Measurements from ENCODE around the gene MLYCD. TPM values are rescaled to one million over a fixed set of nuclear protein-coding genes. Genes with fewer than 3 reads are reported as not detected.
A peak's percentile ranks its signal among the peaks of the same experiment; 100 is the strongest.

MLYCD gene
- total RNA-seq, 2 experiments from 2014 or later, result 2.0 to 2.3 TPM

DNA sequence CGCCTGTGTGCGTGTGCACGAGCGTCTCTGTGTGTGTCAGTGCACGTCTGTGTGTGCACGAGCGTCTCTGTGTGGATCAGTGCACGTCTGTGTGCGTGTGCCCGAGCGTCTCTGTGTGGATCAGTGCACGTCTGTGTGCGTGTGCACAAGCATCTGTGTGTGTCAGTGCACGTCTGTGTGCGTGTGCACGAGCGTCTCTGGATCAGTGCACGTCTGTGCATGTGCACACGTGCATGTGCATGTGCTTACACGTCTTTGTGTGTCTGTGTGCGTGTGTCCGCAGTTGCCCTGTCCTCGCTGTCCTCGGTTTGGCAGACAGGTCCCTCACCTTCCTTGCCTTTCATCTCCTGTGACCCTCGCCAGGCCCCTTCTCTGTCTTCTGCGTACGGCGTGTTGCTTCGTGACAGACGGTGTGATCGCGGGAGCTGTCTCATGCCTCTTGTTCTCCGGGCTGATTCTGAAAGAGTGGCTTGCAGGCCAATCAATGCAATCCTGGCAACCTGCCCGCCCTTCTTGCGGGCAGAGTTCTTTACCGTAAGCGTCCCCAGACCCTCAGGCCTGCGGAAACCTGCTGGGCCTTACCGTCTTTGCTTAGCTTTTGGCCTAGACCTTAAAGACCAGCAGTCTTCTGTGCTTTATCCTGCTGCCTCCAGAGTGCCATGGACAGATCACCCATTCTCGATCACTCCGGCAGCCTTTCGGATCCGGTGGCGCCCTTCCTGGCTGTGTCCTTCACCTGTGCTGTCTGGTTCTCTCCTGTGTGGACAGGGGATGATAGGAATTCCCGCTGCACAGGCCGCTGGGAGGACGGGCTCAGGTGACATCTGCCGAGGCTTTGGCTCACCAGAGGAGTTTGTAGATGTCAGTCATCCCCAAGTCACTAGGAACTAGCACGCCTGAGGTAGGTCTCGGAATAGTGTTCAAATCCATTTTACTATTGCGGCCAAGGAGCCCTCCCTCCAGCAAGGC lies 18.5 kb downstream of the MLYCD start:
- Mint-ChIP-seq H3K36me3 (ENCODE audit: low read depth) (peaks cover 16% of the 10 kb centered on the region), H3K4me3 (no peak overlapping the region), H3K4me1 (ENCODE audit: low read depth) (no peaks in the 10 kb centered on the region), H3K27ac (no peak overlapping the region), H3K9me3 (no peaks in the 10 kb centered on the region), H3K27me3 (ENCODE audit: low read depth) (no peaks in the 10 kb centered on the region)
- intact Hi-C loops (cut with micrococcal nuclease), result no loop called here
- CTCF ChIA-PET, result no interaction called here
- DNase-seq, result no peak

DNA sequence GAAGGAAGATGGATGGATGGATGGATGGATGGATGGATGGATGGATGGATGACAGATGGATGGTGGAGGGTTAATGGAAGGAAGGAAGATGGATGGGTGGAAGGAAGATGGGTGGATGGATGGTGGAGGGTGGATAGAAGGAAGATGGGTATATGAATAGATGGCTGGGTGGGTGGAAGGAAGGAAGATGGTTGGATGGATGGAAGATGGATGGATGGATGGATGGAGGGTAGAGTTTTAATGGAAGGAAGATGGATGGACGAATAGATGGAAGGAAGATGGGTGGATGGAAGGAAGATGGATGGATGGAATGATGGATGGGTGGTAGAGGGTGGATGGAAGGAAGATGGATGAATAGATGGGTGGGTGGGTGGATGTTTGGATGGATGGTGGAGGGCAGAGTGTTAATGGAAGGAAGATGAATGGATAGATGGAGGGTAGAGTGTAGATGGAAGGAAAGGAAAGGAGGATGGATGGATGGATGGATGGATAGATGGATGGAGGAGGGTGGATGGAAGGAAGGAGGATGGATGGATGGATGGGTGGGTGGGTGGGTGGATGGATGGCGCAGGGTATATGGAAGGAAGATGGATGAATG lies 22.1 kb downstream of the MLYCD start:
- H3K36me3 Mint-ChIP-seq (ENCODE audit: low read depth), result peaks cover 10% of the 10 kb centered on the region
- no peak for DNase-seq
- H3K27ac Mint-ChIP-seq, result no peak overlapping the region
- no peaks in the 10 kb centered on the region for H3K9me3 Mint-ChIP-seq
- H3K27me3 Mint-ChIP-seq (ENCODE audit: low read depth), result no peaks in the 10 kb centered on the region
- H3K4me3 Mint-ChIP-seq, result no peak overlapping the region
- H3K4me1 Mint-ChIP-seq (ENCODE audit: low read depth), result no peaks in the 10 kb centered on the region
- intact Hi-C loops (cut with micrococcal nuclease), result no loop called here
- CTCF ChIA-PET, result no interaction called here

DNA sequence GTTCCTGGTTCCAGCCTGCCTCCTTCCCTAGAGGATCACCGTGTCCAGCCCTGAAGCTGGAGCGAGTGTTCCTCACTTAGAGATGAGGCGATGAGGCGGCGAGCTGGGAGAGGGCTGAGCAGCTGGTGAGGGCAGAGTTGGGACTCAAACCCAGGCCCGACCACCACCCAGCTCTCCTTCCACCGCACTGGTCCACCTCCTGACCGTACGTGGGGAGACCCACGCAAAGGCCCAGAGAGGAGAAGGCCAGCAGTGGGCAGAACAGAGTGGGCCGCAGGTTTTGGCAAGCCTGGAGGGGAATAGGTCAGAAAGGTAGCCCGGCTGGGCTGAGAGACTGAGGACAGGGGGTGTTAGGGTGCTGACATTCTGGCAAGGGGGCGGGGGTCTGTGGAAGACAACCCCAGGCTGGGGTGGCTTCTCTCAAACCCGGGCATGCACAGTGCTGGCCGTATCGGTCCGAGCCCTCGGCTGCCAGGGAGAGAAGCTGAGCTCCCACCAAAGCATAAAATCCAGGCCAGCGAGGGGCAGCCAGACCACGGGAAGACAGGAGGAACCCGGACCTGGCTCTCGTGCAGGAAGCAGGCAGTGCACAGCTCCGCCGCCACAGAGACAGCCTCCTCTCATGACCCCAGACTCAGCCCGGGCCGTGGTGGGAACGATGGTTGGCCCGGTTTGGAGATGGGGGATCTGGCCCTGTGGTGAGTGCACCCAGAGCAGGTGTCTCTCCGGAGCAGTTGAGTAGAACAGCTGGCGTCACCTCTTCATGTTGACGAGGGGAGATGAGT lies 24.9 kb downstream of the MLYCD start:
- H3K4me3 Mint-ChIP-seq, result no peak overlapping the region
- H3K27ac Mint-ChIP-seq, result no peak overlapping the region
- CTCF ChIA-PET, result interaction anchor here (0.9 kb wide), 1 partner anchor 142 kb away, joined by 3 read pairs; no protein-coding TSS in a partner anchor
- H3K27me3 Mint-ChIP-seq (ENCODE audit: low read depth), result no peaks in the 10 kb centered on the region
- intact Hi-C loops (cut with micrococcal nuclease), result no loop called here
- H3K36me3 Mint-ChIP-seq (ENCODE audit: low read depth), result peaks cover 6% of the 10 kb centered on the region
- no peaks in the 10 kb centered on the region for H3K9me3 Mint-ChIP-seq
- peaks cover 2% of the 10 kb centered on the region for H3K4me1 Mint-ChIP-seq (ENCODE audit: low read depth)
- no peak for DNase-seq

DNA sequence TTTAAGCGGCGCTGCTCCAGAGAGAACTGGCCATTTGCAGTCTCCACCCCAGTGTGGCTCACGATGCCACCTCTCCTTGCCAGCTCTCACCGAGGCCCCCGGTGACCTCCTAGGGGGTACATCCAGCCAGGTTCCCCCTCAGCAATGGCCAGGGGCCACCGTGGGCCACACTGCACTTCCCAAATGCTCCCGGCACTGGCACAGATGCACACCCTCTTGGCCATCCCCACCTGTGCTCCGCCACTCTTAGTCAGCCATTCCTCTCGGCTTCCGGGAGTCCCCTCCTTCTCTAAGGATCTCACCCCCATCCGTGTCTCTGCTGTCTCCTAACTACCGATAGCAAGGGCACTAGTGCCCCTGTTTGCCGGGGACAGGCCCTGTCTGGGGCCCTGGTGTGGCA lies 25.8 kb downstream of the MLYCD start:
- intact Hi-C loops (cut with micrococcal nuclease), result no loop called here
- Mint-ChIP-seq H3K4me1 (ENCODE audit: low read depth) (peaks cover 2% of the 10 kb centered on the region), H3K4me3 (no peak overlapping the region), H3K9me3 (no peaks in the 10 kb centered on the region), H3K36me3 (ENCODE audit: low read depth) (peaks cover 3% of the 10 kb centered on the region), H3K27ac (no peak overlapping the region), H3K27me3 (ENCODE audit: low read depth) (no peaks in the 10 kb centered on the region)
- no peak for DNase-seq
- CTCF ChIA-PET, result no interaction called here

DNA sequence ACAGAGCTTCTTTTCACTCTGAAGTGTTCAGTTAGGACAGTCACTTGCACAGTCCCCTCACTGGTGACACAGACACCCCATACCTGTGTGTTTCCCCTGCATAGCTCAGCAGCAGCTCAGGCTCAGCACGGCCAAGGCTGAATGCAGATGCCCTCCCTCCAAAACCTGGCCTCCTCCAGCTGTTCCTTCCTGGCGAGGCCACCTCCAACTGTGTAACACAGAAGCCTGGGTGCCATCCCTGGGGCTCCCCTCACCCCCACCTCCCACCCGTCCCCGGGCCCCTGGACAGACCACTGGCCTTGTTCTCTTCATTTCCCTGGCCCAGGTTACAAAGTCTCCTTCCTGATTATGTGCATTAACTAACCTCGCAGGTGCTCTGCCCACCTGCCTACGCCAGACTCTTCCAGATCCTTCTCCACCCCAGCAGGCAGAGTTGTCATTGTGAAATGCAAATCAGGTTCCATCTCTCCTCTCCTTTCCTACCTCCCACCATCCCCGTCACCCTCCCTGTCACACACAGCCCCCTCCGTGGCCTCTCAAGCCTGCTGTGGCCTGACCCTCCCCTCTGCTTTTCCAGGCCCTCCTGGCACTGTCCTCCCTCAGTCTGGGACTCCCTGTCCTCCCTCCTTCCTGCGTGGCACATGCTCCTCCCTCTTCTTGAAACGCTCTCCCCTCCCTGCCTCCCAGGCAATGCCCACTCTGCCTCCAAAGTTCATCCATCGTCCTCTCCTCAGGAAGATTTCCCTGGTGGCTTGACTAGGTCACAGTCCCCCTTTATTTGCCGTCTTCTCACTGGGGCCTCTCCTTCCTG lies 26.4 kb downstream of the MLYCD start:
- Mint-ChIP-seq H3K4me3 (no peak overlapping the region), H3K27me3 (ENCODE audit: low read depth) (no peaks in the 10 kb centered on the region), H3K27ac (no peak overlapping the region), H3K9me3 (no peaks in the 10 kb centered on the region), H3K4me1 (ENCODE audit: low read depth) (peaks cover 2% of the 10 kb centered on the region), H3K36me3 (ENCODE audit: low read depth) (peaks cover 1% of the 10 kb centered on the region)
- CTCF ChIA-PET, result interaction anchor here (0.7 to 2.0 kb wide), 2 partner anchors 31 to 140 kb away, joined by 3 to 9 read pairs; no protein-coding TSS in a partner anchor
- intact Hi-C loops (cut with micrococcal nuclease), result no loop called here
- no peak for DNase-seq

DNA sequence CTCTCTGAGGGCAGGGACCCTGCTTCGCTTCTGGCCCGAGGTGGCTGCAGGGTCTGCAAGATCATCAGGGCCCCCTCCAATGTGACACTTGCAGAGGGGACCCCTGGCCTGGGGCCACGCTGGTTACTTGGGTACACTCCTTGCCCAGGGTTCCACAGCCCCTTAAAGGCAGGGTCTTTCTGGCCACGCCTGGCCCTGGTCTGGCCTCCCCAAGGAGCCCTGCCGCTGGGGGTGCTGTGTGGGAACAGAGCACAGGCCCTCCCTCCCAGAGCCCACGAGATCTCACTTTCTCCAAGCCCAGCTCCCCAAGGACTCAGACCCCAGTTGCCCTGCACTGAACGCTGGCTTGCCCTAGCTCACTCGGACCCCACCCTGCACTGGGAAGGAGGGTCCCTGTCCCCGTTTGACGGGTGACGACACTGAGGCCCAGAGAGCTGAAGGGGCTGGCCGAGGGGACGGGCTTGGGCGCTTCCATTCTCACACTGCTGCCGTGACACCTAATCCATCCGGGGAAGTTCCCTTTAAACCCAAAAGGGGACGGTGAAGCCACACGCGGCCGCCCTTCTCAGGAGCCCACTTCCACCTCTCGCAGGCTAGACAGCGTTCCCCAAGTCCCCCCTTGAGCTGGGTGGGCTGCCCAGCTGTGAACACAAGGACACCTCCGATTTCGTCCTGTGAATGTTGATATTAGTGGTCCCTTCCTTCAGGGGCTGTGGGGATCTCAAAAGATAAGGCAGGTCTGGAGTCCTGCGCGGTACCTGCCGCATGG lies 27.2 kb downstream of the MLYCD start:
- H3K27ac Mint-ChIP-seq, result no peak overlapping the region
- H3K9me3 Mint-ChIP-seq, result no peaks in the 10 kb centered on the region
- CTCF ChIA-PET, result interaction anchor here (0.7 to 3.9 kb wide), 9 partner anchors 10 to 144 kb away, joined by 3 to 17 read pairs (median 3); no protein-coding TSS in a partner anchor
- no peak for DNase-seq
- H3K4me3 Mint-ChIP-seq, result no peak overlapping the region
- no peaks in the 10 kb centered on the region for H3K27me3 Mint-ChIP-seq (ENCODE audit: low read depth)
- H3K36me3 Mint-ChIP-seq (ENCODE audit: low read depth), result no peaks in the 10 kb centered on the region
- intact Hi-C loops (cut with micrococcal nuclease), result loop anchor here (1.0 kb wide), 2 partner anchors 27 to 139 kb away; partner anchors contain the start of gene OSGIN1
- H3K4me1 Mint-ChIP-seq (ENCODE audit: low read depth), result peaks cover 2% of the 10 kb centered on the region

DNA sequence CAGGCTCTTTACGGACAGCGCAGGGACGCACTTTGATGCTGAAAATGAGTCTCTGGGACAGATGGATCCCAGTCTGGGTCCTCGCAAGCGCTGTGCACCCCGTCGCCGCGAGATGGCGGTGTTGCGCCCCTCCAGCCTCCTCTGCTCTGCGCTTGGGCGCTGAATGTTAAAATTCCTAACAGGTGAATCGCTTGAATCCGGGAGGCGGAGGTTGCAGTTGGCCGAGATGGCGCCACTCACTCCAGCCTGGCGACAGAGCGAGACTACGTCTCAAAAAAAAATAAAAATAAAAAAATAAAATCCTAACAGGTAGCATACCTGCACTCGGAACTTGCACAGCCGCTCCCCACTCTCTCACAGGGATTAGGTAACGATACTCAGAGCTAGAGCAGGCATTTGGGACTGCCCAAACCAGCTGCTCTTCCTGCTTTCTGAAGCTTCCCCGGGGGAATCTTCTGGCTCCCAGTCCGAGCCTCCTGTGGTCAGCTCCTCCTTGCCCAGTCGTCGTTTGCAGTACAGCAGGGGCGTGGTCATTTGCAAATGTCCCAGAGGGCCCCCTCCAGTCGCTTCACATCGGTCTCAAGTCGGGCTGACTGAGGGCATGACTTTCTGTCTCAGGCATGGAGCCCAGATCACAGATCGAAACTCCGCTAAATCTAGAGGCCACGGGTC lies 27.9 kb downstream of the MLYCD start:
- intact Hi-C loops (cut with micrococcal nuclease), result loop anchor here (1.0 kb wide), 2 partner anchors 26 to 138 kb away; partner anchors contain the start of gene OSGIN1
- CTCF ChIA-PET, result interaction anchor here (0.6 to 3.9 kb wide), 14 partner anchors 9 to 557 kb away, joined by 3 to 17 read pairs (median 3); no protein-coding TSS in a partner anchor
- H3K4me3 Mint-ChIP-seq, result no peak overlapping the region
- H3K9me3 Mint-ChIP-seq, result no peaks in the 10 kb centered on the region
- H3K27me3 Mint-ChIP-seq (ENCODE audit: low read depth), result no peaks in the 10 kb centered on the region
- H3K4me1 Mint-ChIP-seq (ENCODE audit: low read depth), result peaks cover 2% of the 10 kb centered on the region
- DNase-seq, result peak; percentile 74
- H3K27ac Mint-ChIP-seq, result no peak overlapping the region
- H3K36me3 Mint-ChIP-seq (ENCODE audit: low read depth), result no peaks in the 10 kb centered on the region

DNA sequence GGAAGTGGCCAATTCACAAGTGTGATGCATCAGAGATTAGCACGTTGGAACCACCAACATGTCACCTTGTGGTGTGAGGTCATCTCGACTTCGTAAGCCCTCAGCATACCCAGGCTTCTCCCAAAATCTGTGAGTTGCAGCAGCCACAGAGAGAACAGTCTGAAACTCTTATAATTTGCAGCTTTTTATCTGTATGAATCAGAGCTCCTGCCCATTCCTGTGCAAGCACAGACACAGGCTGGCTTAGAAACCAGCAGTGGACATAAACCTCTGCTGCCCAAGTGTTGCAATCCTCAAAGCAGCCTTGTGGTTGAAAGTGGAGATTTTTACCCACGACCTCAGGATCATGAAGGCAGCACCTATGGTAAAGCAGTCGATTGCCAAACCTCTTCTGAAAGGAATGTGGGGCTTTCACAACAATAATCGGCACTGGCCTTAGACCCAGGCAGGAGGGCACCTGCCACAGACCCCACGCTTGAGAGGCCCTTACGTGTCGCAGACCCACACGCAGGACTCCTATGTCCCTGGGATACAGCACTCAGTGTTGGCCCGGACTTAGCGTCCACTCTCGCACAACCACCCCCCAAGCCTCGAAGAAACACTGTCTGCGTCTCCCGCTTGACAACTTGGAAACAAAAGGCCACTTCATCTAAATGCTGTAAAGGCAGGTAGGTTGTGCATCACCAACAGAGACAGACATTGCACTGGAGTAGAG lies 29.6 kb downstream of the MLYCD start:
- CTCF ChIA-PET, result interaction anchor here (0.9 to 3.9 kb wide), 3 partner anchors 15 to 137 kb away, joined by 3 to 17 read pairs (median 6); no protein-coding TSS in a partner anchor

DNA sequence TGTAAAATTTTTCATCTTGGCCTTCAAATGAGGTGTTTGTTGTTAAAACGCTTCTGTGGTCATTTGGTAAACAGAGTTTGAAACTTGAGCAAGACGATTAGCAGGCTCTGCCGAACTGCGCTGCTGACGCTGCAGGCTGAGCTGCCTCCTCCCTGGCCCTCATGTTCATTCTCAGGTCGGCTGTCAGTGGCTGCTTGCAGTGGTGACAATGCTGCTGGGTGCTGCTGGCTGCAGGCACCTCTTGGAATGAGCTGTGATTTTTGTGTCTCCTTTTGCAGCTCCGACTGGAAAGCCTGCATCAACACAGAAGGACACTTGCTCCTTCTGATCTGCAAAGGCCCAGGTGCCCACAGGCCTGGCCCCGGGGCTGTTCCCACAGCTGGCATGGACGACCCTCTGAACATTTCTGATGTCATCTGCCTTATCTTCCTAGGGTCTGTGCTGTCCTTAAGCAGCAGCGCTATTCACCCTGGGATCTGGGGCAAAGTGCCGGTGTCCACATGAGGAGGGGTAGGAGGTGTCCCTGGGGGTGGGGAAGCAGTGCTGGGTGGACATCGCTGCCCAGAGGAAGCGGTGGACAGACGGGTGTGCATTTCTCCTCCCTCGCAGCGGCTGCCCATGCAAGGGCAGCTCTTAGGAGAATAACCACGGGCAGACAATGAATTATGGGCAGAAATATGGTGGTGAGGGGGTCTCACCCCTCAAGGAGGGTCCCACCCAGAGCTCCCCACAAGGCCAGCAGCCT lies 31.1 kb downstream of the MLYCD start:
- CTCF ChIA-PET, result interaction anchor here (1.1 to 3.9 kb wide), 3 partner anchors 24 to 135 kb away, joined by 4 to 17 read pairs (median 6); no protein-coding TSS in a partner anchor
- intact Hi-C loops (cut with micrococcal nuclease), result no loop called here
- no peak overlapping the region for H3K27ac Mint-ChIP-seq
- peaks cover 2% of the 10 kb centered on the region for H3K4me1 Mint-ChIP-seq (ENCODE audit: low read depth)
- no peaks in the 10 kb centered on the region for H3K36me3 Mint-ChIP-seq (ENCODE audit: low read depth)
- H3K4me3 Mint-ChIP-seq, result no peak overlapping the region
- no peaks in the 10 kb centered on the region for H3K9me3 Mint-ChIP-seq
- no peak for DNase-seq
- H3K27me3 Mint-ChIP-seq (ENCODE audit: low read depth), result no peaks in the 10 kb centered on the region

More for the DNA sequence above, 29.6 kb downstream of the MLYCD start:
- Mint-ChIP-seq H3K27ac (no peak overlapping the region), H3K4me1 (ENCODE audit: low read depth) (peaks cover 2% of the 10 kb centered on the region), H3K27me3 (ENCODE audit: low read depth) (no peaks in the 10 kb centered on the region), H3K9me3 (no peaks in the 10 kb centered on the region), H3K36me3 (ENCODE audit: low read depth) (no peaks in the 10 kb centered on the region), H3K4me3 (no peak overlapping the region)
- DNase-seq, result no peak
- intact Hi-C loops (cut with micrococcal nuclease), result no loop called here

Measured in activated naive CD4-positive, alpha-beta T cell treated with anti-CD3 and anti-CD28 coated beads for 36 hours (primary cell).